Measurements from ENCODE around the gene GHRH.

DNA sequence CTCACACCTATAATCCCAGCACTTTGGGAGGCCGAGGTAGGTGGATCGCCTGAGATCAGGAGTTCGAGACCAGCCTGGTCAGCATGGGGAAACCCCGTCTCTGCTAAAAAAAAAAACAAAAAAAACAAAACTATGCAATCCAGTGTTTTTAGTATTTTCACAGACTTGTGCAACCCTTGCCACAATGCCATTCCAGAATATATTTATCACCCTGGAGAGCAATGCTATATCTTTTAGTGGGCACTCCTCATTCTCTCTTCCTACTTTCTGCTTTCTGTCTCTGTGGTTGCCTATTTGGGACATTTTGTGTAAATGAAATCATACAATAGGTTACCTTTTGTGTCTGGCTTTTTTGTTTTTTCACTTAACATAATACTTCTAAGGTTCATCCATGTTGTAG lies 43.2 kb downstream of the GHRH start:
- TF ChIP-seq, protein P1, sequence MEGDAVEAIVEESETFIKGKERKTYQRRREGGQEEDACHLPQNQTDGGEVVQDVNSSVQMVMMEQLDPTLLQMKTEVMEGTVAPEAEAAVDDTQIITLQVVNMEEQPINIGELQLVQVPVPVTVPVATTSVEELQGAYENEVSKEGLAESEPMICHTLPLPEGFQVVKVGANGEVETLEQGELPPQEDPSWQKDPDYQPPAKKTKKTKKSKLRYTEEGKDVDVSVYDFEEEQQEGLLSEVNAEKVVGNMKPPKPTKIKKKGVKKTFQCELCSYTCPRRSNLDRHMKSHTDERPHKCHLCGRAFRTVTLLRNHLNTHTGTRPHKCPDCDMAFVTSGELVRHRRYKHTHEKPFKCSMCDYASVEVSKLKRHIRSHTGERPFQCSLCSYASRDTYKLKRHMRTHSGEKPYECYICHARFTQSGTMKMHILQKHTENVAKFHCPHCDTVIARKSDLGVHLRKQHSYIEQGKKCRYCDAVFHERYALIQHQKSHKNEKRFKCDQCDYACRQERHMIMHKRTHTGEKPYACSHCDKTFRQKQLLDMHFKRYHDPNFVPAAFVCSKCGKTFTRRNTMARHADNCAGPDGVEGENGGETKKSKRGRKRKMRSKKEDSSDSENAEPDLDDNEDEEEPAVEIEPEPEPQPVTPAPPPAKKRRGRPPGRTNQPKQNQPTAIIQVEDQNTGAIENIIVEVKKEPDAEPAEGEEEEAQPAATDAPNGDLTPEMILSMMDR (IDR thresholded peaks at IDR 0.05), result no peak
- no peak for TF ChIP-seq POLR2A (IDR thresholded peaks at IDR 0.05)
